ENCODE results near the gene ZNF511.

DNA sequence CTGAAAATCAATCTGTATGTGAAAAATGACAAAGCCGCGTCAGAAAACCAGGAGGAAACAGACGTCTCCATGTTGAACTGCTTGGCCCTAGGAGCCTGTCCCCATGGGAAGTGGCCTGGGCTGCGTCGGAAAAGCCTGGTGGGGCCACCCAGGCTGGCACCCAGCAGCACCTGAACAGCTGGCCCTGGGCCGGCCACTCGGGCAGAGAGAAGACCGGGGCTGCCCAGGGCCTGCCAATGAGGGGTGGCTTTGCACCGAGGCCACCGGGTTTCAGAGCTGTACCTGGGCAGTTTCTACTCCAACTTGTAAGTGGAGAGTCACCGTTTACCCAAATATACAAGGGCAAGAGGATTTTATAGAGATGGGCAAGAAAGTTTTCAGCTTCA lies 50.2 kb downstream of the ZNF511 start:
- TF ChIP-seq YY1 (IDR thresholded peaks at IDR 0.05; ENCODE audit: low read depth) (no peak), TAF1 (IDR thresholded peaks at IDR 0.05; ENCODE audit: low read depth) (no peak), TCF12 (IDR thresholded peaks at IDR 0.05; ENCODE audit: low read depth) (no peak), RAD21 (IDR thresholded peaks at IDR 0.05; ENCODE audit: low read depth) (no peak), TEAD4 (IDR thresholded peaks at IDR 0.05) (no peak), CEBPB (IDR thresholded peaks at IDR 0.05) (no peak)
- TF ChIP-seq, protein P1, sequence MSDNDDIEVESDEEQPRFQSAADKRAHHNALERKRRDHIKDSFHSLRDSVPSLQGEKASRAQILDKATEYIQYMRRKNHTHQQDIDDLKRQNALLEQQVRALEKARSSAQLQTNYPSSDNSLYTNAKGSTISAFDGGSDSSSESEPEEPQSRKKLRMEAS (IDR thresholded peaks at IDR 0.05) = no peak
- TF ChIP-seq, protein P2, sequence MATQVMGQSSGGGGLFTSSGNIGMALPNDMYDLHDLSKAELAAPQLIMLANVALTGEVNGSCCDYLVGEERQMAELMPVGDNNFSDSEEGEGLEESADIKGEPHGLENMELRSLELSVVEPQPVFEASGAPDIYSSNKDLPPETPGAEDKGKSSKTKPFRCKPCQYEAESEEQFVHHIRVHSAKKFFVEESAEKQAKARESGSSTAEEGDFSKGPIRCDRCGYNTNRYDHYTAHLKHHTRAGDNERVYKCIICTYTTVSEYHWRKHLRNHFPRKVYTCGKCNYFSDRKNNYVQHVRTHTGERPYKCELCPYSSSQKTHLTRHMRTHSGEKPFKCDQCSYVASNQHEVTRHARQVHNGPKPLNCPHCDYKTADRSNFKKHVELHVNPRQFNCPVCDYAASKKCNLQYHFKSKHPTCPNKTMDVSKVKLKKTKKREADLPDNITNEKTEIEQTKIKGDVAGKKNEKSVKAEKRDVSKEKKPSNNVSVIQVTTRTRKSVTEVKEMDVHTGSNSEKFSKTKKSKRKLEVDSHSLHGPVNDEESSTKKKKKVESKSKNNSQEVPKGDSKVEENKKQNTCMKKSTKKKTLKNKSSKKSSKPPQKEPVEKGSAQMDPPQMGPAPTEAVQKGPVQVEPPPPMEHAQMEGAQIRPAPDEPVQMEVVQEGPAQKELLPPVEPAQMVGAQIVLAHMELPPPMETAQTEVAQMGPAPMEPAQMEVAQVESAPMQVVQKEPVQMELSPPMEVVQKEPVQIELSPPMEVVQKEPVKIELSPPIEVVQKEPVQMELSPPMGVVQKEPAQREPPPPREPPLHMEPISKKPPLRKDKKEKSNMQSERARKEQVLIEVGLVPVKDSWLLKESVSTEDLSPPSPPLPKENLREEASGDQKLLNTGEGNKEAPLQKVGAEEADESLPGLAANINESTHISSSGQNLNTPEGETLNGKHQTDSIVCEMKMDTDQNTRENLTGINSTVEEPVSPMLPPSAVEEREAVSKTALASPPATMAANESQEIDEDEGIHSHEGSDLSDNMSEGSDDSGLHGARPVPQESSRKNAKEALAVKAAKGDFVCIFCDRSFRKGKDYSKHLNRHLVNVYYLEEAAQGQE (IDR thresholded peaks at IDR 0.05; ENCODE audit: low read depth) = no peak
- TF ChIP-seq, protein P3, sequence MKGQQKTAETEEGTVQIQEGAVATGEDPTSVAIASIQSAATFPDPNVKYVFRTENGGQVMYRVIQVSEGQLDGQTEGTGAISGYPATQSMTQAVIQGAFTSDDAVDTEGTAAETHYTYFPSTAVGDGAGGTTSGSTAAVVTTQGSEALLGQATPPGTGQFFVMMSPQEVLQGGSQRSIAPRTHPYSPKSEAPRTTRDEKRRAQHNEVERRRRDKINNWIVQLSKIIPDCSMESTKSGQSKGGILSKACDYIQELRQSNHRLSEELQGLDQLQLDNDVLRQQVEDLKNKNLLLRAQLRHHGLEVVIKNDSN (IDR thresholded peaks at IDR 0.05) = no peak
